SK-N-SH (cell line): Measurements from ENCODE around the gene NFKBIA.

Source experiments
- CTCF ChIP-seq: fragments of 200-600 bp; sonication (generic); IDR thresholded peaks from 2 replicates; pipeline ENCODE4 v1.6.1; 2017; ENCODE audit warnings: antibody characterized with exemption, mild to moderate bottlenecking, moderate library complexity
- EZH2phosphoT487 ChIP-seq: fragments of 200-600 bp; sonication (generic); IDR thresholded peaks from 2 replicates; pipeline ENCODE4 v1.6.1; 2017; ENCODE audit warnings: low read depth, mixed run types, mild to moderate bottlenecking, antibody characterized with exemption, moderate library complexity, borderline replicate concordance
- PBX3 ChIP-seq: IDR thresholded peaks from 2 replicates; pipeline ENCODE4; 2012
- RXRA ChIP-seq: IDR thresholded peaks from 2 replicates; pipeline ENCODE4 v1.4.0; 2012; ENCODE audit warnings: low read depth, mild to moderate bottlenecking, borderline replicate concordance

- TF ChIP-seq CTCF (no peak), PBX3 (no peak), RXRA (no peak), EZH2phosphoT487 (no peak)
Measured at GRCh38 chr14:35425850-35426249, 21.3 kb upstream of the NFKBIA start.
